ENCODE results near the gene CHURC1.
A peak's percentile ranks its signal among the peaks of the same experiment; 100 is the strongest.

CHURC1 gene

GRCh38 chr14:64947710-64948611 lies 33.7 kb downstream of the CHURC1 start:
- no peak for DNase-seq (ENCODE audit: low read depth, low spot score)
- H3K4me3 ChIP-seq (ENCODE audit: low read depth, low read length), result no peak overlapping the region
- TF ChIP-seq CTCF (IDR thresholded peaks at IDR 0.05; ENCODE audit: low read depth, low read length), result no peak
- in situ Hi-C loops (cut with HindIII; ENCODE audit: low sequenced_read_pairs), result no loop called here

GRCh38 chr14:64948612-64949210 lies 34.5 kb downstream of the CHURC1 start:
- in situ Hi-C loops (cut with HindIII; ENCODE audit: low sequenced_read_pairs), result no loop called here
- H3K4me3 ChIP-seq (ENCODE audit: low read depth, low read length), result no peak overlapping the region
- TF ChIP-seq CTCF (IDR thresholded peaks at IDR 0.05; ENCODE audit: low read depth, low read length), result no peak
- no peak for DNase-seq (ENCODE audit: low read depth, low spot score)

- no peak overlapping the region for H3K4me3 ChIP-seq (ENCODE audit: low read depth, low read length)
- TF ChIP-seq CTCF (IDR thresholded peaks at IDR 0.05; ENCODE audit: low read depth, low read length), result no peak
- no peak for DNase-seq (ENCODE audit: low read depth, low spot score)
- in situ Hi-C loops (cut with HindIII; ENCODE audit: low sequenced_read_pairs), result no loop called here
Observed at GRCh38 chr14:64950889-64951288, 36.6 kb downstream of the CHURC1 start.

GRCh38 chr14:64951291-64951690 lies 37.0 kb downstream of the CHURC1 start:
- no peak overlapping the region for H3K4me3 ChIP-seq (ENCODE audit: low read depth, low read length)
- in situ Hi-C loops (cut with HindIII; ENCODE audit: low sequenced_read_pairs), result no loop called here
- DNase-seq (ENCODE audit: low read depth, low spot score), result no peak
- TF ChIP-seq CTCF (IDR thresholded peaks at IDR 0.05; ENCODE audit: low read depth, low read length), result no peak

- no peak for TF ChIP-seq CTCF (IDR thresholded peaks at IDR 0.05; ENCODE audit: low read depth, low read length)
- no peak for DNase-seq (ENCODE audit: low read depth, low spot score)
- H3K4me3 ChIP-seq (ENCODE audit: low read depth, low read length), result no peak overlapping the region
- in situ Hi-C loops (cut with HindIII; ENCODE audit: low sequenced_read_pairs), result no loop called here
Observed at GRCh38 chr14:64951724-64952123, 37.5 kb downstream of the CHURC1 start.

GRCh38 chr14:64952598-64953309 lies 38.5 kb downstream of the CHURC1 start:
- peak; percentile 32 for DNase-seq (ENCODE audit: low read depth, low spot score)
- in situ Hi-C loops (cut with HindIII; ENCODE audit: low sequenced_read_pairs), result no loop called here
- TF ChIP-seq CTCF (IDR thresholded peaks at IDR 0.05; ENCODE audit: low read depth, low read length), result peak; percentile 12
- H3K4me3 ChIP-seq (ENCODE audit: low read depth, low read length), result no peak overlapping the region
